ENCODE data around the gene SRL.

- TF ChIP-seq CTCF (IDR thresholded peaks at IDR 0.05) (no peak), POLR2A (IDR thresholded peaks at IDR 0.05) (no peak), EP300 (IDR thresholded peaks at IDR 0.05) (no peak)
Observed at GRCh38 chr16:4158143-4159093, 83.5 kb downstream of the SRL start.

Measured in suprapubic skin (tissue), 3 donors.